NCI-H2029 treated with DMSO at 0.1 percent for 48 hours (cell line): ENCODE measurements around the gene SLC46A2.

Experiments used
- DNase-seq: peaks from one replicate; lab custom pipeline; 2025; lab: John Stamatoyannopoulos, UW

SLC46A2 gene

DNA sequence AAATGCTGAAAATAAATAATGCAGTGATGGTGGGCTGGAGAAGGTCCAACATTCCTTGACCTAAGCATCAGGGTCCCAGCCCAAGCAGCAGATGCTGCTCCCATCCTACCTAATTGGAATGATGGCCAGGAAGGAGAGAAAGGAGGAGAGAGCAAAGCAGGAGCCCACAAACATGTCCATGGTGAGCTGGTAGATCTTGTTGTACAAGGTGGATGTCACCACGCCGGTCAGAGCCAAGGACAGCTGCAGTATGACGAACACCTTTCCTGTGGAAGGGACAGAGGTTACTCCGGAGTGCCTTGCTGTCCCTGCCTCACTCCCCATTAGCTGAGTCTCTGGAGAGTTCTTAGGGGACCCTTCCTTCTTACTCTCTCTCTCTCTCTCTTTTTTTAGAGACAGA, 4.3 kb downstream of the SLC46A2 start:
- DNase-seq: no peak

- DNase-seq: no peak
Observed at GRCh38 chr9:112885324-112885723, 5.4 kb downstream of the SLC46A2 start.

DNA sequence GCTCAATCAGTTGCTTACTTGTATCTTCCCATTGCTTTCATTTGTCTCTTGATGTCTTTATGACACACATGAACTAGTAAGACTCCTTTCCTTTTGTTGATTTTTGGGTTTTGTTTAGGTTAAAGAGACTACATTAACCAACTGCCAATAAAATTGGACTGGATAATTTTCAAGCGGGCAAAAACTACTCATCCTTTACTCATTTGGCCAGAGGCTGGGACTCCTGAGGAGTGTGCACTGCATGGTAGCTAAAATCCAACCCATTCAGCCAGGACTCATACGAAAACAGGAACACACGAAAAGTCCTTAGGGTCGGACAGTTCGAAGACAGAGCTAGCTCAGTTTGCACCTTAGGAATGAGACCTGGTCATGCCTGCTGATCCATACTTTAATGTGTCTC, 6.0 kb downstream of the SLC46A2 start:
- no peak for DNase-seq

- no peak for DNase-seq
Observed at GRCh38 chr9:112884101-112884500, 6.6 kb downstream of the SLC46A2 start.

- no peak for DNase-seq
Observed at GRCh38 chr9:112881331-112881730, 9.3 kb downstream of the SLC46A2 start.

- no peak for DNase-seq
Observed at GRCh38 chr9:112880650-112881049, 10.0 kb downstream of the SLC46A2 start.

DNA sequence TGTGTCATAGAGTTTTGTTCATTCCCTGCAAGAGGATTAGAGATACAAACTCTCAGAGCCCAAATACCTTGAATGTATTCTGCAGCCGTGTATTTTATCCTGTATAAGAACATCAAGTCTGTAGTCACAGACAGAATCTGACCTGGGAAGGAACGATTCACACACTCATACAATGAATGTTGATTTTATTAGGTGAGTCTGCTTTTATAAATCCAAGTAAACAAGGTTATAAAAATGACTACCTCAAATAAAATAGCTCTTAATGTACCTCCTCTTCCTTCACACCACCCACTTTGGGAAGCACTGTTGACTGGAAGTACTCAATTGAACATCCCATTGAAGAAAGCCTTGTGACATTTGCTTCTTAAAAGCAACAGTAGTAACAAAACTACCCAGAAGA, 11.9 kb downstream of the SLC46A2 start:
- DNase-seq: no peak

- no peak for DNase-seq
Observed at GRCh38 chr9:112873773-112874405, 16.8 kb downstream of the SLC46A2 start.

- DNase-seq: peak; percentile 6
Observed at GRCh38 chr9:112872019-112872418, 18.7 kb downstream of the SLC46A2 start.

- no peak for DNase-seq
Observed at GRCh38 chr9:112870556-112870955, 20.1 kb downstream of the SLC46A2 start.

- DNase-seq: no peak
Observed at GRCh38 chr9:112869917-112870316, 20.8 kb downstream of the SLC46A2 start.

- DNase-seq: no peak
Observed at GRCh38 chr9:112869041-112869529, 21.6 kb downstream of the SLC46A2 start.

- DNase-seq: no peak
Observed at GRCh38 chr9:112868461-112868860, 22.2 kb downstream of the SLC46A2 start.

GRCh38 chr9:112867275-112867991, 23.2 kb downstream of the SLC46A2 start:
- DNase-seq: no peak

- DNase-seq: no peak
Observed at GRCh38 chr9:112866662-112867274, 23.9 kb downstream of the SLC46A2 start.

DNA sequence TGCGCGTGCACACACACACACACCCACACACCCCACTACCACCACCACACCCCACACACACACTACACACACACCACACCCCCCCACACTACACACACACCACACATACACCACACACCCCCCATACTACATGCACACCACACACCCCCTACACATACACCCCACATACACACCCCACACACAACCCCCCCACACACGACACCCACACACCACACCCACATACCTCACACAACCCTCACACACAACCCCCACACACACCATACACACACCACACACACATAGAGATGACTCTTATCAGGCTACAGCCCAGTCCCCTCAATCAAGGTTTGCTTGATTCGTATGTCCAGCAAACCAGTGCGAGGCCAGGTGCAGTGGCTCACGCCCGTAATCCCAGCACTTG, 25.7 kb downstream of the SLC46A2 start:
- no peak for DNase-seq

- no peak for DNase-seq
Observed at GRCh38 chr9:112864403-112864802, 26.3 kb downstream of the SLC46A2 start.

GRCh38 chr9:112863746-112864145, 26.9 kb downstream of the SLC46A2 start:
- no peak for DNase-seq

DNA sequence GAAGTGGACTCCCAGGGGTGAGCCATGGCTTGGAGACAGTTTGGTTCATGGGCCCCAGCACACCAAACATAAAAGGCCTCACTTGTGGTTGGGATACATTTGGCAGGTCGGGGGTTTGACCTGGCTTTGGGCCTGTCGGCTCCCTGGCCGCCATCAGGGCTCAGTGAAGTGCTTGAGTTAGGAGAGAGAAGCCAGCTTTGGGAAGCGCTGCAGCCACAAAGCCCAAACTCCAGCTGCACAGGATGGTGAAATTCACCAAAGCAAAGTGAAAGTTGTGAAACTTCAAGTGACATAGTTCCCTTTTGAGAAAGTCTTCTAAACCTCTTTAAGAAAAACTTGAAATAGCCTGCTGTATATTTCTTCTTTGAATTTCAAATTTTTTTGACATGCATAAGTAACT, 27.5 kb downstream of the SLC46A2 start:
- no peak for DNase-seq

DNA sequence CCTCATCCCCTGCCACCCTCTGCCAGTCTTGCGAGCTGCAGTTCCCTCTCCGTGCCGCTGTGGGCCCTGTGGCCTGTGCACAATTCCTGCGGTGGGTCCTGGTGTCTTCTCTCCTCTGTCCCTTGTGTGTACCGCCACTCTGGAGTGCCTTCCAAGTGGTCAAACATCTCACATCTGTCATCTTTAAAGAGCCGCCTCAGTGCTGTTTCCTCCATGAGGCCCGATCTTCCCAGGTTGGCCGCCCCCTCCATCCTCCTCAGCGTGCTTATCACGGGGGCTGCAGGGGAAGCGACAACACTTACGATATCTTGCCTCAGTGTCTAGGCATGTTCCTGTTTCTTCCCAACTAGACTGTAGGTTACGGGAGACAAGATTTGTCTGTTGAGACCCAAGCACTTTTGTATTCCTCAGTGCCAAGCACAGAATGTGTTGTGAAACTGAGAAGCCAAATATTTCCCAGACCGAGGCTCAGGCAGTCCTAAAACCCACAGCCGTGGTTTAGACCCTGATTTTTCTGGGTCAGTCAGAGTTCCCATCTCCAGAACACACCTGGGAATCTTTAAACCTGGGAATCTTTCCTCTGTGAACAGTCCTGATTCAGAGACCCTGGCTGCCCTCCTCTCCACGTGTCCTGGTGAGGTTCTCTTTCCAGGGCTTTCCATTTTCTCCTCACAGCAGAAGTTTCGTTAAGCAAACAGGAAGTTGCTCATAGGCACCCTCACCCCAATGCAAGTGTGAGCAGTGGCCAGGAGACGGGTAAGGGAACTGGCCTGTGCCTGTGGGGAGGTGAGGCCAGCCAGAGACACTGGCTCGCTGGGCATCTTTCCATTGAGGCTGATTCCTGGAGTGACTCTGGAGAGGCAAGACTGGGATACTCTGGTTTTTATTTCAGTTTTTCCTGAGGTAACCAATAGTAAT, 28.8 kb downstream of the SLC46A2 start:
- DNase-seq: no peak

DNA sequence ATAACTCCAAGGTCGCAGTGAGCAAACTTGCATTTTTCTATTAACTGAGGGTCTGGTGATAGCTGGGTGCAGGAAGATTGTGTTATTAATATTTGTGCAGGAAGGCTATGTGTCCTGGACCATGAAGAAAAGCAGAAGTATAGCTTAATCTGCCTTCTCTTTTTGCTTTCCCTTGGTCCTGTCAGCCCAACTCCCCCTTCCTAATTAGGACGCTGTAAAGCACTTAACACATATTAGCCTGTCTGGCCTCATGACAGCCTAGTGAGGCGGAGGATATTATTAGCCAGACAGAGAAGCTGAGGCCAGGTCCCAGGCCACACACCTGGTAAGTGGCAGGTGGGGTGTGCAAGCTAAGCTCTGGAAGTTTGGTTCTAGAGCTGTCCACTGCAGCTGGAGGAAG, 29.5 kb downstream of the SLC46A2 start:
- no peak for DNase-seq

GRCh38 chr9:112860451-112860850, 30.2 kb downstream of the SLC46A2 start:
- no peak for DNase-seq
